ENCODE data around the gene SIRPA.

DNA sequence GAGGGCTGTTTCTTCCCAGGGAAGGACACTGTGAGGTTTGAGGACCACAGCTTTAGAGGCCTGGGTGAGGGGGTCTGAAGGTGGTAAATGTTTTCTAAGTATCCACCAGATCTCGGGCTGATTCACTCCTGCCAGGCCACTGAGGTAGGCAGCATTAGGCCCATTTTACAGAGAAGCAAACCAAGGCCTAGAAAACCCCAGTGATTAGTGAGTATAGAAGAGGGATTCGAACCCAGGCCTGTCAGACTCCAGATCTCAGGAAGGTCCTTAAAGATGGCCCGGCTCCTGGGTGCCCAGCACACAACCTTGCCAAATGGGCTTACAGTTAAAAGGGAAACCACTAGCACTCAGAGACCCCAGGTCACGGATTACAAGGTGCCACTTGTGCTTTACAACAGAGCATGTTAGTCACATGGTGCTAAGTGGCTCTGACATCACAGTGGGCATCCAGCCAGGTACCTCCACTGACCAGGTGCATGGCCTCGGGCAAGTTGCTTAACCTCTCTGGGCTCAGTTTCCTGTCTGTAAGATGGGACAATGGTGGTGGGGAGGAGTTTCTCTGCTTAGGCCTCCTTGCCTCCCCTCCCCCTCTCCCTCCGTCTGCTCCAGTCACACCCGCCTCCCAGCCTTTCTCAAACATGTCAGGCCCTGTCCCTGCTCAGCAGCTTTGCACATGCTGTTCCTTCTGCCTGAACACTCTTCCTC, 18.8 kb upstream of the SIRPA start:
- TF ChIP-seq CTCF (conservative IDR thresholded peaks at IDR 0.05 in 1 of 2, IDR thresholded peaks at IDR 0.05 in 1 of 2; ENCODE audit: low read depth in 1 of 2, low read length in 2 of 2) (no peak), EZH2 (IDR thresholded peaks at IDR 0.05; ENCODE audit: low read length, missing control alignments) (no peak)

Measured in fibroblast of lung (primary cell).